NOMO-1 treated with DMSO at 0.1 percent for 48 hours (cell line): Measurements from ENCODE around the gene IL27RA.
A peak's percentile ranks its signal among the peaks of the same experiment; 100 is the strongest.

Experiments
- DNase-seq: peaks from one replicate; lab custom pipeline; 2025; ENCODE audit not compliant: unreplicated experiment; lab: John Stamatoyannopoulos, UW

Gene IL27RA

DNA sequence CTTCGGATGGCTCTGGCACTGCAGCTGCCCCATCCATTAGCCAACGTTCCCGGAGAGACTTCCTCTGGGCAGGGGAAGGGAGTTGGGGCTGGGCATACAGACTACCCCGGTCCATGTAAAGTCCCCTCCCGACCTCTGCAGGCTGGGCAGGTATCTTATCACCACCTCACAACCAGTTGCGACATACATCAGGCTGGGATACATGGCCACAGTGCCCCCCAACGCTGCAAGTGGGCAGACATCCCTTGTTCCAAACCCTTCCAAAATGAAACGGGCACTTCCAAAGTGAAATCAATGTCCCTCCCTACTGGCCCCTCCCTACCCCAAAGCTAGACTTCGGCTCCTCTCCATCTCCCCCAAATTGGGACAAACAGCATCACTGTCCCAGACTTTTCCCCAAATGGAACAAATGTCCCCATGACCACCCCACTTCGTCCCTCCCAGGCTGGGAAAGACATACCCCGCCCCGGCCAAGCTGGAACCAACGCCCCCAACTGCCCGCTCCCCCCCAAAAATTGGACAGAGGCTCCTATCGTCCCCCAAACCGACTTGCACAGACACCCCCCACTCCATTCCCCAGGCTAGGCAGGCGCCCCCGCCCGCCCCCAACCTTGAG is 25.3 kb downstream of the IL27RA start:
- no peak for DNase-seq

DNA sequence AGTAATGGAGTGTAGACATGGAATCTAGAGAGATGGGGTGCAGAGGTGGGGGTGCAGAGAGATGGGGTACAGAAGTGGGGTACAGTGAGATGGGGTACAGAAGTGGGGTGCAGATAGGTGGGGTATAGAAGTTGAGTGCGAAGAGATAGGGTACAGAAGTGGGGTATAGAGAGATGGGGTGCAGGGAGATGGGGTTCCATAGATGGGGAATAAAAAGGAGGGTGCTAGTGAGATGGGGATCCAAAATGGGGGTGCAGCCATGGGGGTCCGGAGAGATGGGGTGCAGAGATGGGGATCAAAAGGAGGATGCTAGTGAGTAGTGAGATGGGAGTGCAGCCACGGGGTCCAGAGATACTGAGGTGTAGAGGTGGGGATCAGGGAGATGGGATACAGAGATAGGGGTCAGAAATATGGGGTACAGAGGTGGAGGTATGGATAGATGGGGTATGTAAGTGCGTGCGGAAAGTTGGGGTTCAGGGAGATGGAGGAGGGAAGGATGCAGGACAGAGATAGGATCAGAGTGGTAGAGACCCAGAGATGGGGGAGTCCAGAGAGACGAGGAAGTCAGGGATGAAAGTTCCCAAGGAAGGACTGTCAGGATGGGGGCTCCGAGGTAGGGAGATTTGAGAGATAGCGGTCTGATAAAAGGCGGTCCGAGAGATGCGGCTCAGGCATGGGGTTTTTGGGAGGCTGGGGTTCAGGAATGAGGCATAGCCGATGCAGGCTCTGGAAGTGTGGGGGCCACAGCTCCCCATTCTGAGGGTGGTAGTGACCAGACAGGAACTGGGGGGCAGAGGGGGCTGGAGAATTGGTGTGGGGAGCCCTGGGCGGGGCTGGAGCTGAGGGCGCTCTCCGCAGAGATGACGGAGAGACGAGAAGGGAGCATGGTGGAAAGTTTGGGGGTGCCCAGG is 26.9 kb downstream of the IL27RA start:
- DNase-seq, result no peak

DNA sequence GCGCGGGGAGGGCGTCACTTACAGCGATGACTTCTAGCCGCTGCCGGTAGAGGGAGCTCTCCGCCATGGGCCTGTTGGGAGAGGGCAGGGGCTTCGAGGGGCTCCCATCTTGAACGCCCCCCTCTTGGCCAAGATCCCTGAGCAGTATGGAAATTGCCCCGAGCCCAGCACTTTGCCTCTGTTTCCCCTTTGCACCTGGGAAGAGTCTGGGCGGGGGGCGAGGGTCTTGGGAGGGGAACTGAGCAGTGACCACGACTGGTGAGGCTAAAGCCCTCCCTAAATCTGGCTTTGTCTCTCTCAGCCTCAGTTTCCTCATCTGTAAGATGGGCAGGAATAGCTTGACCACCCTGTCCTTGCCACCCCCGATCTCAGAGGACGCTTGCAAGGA is 27.5 kb downstream of the IL27RA start:
- peak; percentile 20 for DNase-seq

GRCh38 chr19:14059652-14060155 is 28.1 kb downstream of the IL27RA start:
- DNase-seq, result no peak

DNA sequence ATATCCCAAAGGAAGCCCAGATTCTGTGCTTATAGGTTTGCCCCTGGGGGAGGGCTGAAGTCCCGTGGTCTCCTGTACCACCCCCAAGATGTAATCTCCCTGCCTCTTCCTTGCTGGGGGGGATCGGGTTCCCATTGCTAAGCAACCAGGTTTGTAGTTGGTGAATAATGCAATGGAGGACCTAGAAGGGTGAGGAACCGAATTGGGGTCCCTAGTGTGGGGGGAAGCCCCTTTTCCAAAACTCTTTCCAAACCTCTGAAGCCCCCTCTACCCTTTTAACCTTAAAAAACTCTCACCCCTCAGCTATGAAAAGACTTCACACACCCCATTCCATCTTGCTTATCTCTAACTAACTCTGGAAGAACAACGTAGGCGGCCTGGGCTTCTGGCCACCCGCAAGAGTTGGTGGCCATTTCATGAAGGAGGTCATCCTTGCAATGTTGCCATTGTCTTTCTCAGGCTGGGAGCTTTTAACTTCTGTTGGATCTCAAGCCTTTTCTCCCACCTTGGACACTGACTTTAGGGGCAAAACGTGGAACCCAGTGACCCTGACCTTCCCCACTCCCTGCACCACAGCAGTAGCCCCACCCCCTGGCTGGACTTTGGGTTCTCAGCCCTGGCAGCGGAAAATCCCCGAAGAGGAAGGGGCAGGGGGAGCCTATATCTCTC is 29.7 kb downstream of the IL27RA start:
- no peak for DNase-seq

DNA sequence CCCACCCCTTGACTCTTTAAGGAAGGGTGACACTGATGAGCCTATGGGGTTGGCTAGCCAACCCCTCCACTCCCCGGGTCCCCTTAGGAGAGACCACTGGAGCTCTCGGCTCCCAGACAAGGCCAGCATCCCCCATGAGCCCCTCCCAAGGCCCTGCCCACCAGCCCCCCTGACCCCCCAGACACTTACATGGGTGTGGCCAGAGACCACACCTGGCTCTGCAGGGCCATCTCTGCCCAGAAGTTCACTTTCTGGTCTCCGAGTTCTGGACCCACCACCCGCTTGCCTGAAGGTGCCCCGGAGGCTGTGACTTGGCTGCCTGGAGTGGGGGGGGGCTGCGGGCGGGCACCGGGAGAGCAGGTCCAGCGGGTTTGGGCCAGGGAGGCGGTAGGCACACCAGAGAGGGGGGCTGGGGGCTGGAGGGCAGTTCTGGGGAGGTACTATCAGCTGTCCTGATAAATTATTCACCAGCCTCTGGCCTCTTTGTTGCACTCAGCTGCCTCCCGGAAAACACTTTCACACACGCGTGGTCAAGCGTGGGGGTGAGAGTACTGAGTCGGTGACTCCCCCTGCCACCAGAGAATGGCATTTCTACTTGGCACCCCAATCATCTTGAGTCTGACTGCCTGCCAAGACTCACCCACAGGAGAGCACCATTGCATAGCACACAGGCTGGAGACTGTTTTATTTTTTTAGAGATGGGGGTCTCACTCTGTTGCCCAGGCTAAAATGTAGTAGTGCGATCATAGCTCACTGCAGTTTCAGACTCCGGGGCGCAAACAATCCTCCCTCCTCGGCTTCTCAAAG is 30.4 kb downstream of the IL27RA start, which contains the start of gene PALM3:
Gene PALM3 (minus strand): TSS at position 326 of the 807 bp plus-strand sequence. CDS start 96 bp downstream, at position 230.
- no peak for DNase-seq

DNA sequence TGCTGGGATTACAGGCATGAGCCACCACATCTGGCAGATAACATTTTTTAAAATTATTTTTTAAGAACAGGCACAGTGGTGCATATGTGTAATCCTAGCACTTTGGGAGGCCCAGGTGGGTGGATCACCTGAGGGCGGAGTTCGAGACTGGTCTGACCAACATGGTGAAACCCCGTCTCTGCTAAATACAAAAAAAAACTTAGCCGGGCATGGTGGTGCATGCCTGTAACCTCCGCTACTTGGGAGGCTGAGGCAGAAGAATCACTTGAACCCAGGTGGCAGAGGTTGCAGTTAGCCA is 30.9 kb downstream of the IL27RA start:
- no peak for DNase-seq

DNA sequence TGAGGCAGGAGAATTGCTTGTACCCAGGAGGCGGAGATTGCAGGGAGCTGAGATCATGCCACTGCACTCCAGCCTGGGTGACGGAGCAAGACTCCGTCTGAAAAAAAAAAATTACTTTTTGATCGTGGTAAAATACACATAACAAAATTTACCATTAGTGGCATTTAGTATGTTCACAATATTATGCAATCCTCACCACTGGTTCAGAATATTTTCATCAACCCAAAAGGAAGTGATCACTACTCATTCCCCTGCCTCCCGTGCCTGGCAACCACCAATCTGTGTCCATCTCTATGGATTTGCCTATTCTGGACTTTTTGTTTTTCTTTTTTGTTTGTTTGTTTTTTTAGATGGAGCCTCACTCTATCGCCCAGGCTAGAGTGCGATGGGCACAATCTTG is 31.5 kb downstream of the IL27RA start:
- no peak for DNase-seq

DNA sequence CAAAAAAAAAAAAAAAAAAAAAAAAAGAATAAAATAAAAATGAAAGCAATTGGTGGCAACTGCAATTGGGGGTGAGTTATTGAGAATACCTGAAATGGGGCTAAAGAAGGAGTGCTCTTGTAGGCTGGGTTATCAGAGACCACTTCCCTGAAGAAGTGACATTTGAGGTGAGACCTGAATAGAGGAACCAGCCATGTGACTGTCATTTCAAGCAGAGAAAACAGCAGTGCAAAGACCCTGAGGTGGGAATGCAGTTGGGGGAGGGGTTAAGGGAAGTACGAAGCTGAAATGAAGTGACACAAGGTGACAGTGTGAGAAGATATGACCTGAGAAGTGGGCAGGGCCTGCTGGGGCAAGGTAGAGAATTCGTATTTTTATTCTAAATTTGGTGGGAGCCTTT is 34.6 kb downstream of the IL27RA start:
- DNase-seq, result peak; percentile 10

- no peak for DNase-seq
Measured at GRCh38 chr19:14070268-14071050, 38.9 kb downstream of the IL27RA start.

DNA sequence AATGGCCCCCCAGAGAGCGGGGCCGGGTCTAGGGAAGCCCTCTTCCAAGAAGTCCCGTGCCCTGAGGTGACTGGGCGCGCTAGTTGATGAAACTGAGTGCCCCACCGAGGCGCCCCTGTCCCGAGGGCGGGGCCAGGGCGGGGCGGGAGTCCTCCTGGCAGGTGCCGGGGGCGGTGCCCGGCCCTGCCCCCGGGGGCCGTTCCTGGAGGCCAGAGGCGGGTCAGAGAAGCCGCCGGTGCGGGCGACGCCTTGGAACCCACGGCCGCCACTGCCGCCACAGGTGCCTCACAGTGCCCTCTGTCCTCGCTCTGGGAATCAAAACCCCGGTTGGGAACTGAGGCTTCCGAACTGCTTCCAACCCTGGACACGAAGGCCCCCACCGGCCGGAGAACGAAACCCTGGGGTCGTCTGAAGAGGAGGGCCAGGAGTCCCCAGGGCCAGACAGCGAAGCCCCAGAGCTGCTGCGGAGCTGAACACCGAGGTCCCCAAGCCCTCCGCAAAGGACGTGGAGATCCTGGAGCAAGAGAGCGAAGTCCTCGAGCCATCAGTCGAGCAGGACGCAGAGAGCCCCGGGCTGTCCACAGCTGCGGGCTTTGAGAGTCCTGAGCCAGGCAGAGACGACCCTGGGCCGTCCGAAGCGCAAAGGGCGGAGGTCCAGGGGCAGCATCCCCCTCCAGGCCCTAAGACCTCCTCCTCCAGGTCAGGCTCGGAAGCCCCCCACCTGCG is 41.1 kb downstream of the IL27RA start, which contains the start of gene MISP3:
Gene MISP3 (plus strand): TSS at position 252 of the 726 bp plus-strand sequence. CDS start 524 bp downstream, outside the sequence.
- no peak for DNase-seq

DNA sequence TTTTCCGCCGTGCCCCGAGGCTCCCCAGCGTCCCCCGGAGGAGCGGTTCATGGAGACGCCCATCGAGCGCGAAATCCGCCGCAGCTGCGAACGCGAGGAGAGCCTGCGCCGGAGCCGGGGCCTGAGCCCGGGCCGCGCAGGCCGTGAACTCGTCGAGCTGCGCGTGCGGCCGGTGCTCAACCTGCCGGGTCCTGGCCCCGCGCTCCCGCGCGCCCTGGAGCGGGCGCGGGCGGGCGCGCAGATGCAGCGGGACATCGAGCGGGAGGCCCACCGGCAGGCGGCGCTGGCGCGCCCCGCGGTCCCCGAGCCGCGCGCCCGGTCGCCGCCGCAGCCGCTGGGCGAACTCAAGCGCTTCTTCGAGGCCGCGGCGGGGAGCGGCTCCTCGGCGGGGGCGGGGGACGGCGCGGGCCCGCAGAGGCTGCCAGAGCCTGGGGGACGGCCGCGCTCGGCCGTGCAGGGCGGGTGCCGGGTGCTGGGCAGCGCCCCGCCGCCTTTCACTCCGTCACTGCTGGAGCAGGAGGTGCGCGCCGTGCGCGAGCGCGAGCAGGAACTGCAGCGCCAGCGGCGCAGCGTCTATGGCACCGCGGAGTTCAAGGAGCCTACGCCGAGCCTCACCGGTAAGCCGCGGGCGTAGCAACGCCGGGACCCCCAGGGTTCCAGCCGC is 41.8 kb downstream of the IL27RA start:
- peak; percentile 68 for DNase-seq

DNA sequence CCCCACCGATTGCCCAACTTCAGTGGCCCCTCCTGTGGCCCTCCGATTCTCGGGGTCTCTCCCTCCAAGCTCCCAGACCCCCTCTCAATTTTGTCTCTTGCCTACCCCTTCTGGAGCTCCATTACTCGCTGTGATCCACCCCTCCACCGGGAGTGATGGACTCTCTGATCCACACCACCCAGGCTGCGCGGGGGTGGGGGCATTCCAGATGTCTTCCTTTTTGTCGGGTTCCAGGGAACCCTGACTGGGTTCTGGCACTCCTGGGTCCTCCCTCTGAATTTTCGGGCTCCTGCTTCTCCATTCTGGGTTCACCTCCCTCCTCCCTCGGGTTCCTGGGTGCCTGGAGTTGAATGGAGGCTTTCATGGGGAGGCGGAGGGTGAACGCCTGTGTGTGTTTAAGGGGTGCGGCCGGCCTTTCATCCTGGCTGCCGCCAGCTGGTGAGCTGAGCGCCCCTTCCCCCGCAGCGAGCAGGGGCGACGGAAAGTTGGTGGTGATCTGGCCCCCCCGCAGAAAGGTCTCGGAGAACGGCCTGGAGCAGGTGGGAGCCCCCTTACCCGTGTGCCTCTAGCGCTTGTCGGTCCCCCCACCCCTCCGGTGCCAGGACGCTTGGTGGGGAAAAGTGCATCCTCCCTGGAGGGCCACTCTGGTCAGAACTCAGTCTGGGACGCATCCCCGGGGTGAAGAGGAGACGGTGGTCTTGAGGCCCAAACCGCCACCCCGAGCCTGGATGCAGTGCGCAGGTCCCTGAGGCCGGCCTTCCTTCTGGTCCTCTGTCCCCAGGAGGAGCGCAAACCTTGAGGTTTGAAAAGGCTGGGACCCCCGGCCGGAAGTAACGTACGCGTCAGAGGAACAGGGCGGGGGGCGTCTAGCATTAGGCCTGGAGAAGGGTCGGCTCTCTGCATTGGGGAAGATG is 42.6 kb downstream of the IL27RA start:
- no peak for DNase-seq

- DNase-seq, result no peak
Measured at GRCh38 chr19:14078411-14078810, 46.8 kb downstream of the IL27RA start.

DNA sequence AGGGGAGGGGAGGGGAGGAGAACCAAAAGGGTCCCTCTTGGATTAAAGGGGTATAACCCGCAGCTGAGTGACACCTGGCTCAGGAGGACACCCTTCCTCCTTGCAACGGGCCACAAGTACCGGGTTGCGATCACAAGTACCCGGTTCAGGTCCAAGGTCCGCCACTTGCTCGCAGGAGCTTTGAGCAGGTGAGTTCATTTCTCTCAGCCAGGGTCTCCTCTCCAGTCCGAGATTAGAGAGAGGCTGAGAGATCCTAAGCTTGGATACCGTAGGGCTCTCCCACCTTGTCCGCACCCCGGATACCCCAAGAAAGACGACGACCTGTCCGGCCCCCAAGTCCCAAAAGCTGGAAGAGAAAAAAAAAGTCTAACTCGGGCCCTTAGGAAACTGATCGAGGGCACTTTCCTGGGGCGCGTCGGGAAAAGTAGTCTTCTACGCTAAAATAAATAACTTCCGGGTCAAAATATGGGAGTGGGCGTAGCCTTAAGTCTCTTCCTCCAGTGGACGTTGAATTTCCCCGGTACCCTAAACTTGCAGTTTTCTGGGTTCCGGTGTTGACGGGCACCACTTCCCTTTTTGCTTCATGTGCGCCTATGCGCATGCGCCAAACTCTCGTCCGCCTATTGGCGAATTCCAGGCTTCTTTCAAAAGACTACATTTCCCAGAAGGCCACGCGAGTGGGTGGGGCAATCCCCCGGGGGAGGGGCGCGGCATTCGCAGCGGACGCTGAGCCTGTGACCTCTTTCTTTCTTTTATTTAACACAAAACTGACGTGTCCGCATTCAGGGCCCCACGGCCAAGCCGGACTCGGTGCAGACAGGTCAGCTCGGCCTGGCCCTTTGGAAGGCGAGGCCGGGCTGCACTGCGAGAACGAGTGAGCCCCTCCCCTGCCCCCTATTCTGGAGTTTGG is 49.6 kb downstream of the IL27RA start:
- peak; percentile 99 for DNase-seq

GRCh38 chr19:14081797-14082674 is 50.5 kb downstream of the IL27RA start:
- no peak for DNase-seq
